ENCODE results near the gene DIAPH2. TPM values are rescaled to one million over a fixed set of nuclear protein-coding genes. Genes with fewer than 3 reads are reported as not detected.

The DIAPH2 gene
- total and polyA plus RNA-seq, 2 donors (not counting 1 experiment from before 2014, with no cell fraction given): 16.8 to 18.5 TPM

- TF ChIP-seq CTCF (conservative IDR thresholded peaks at IDR 0.05 in 1 of 2, IDR thresholded peaks at IDR 0.05 in 1 of 2; ENCODE audit: low read depth in 1 of 2, low read length in 2 of 2) (no peak), EZH2 (IDR thresholded peaks at IDR 0.05; ENCODE audit: low read length, missing control alignments) (no peak)
- no peak for DNase-seq (ENCODE audit: low read depth in 2 of 2)
- H3K79me2 ChIP-seq (ENCODE audit: control insufficient read depth, insufficient read depth, low read length): no peaks in the 10 kb centered on the region
- H3K9me3 ChIP-seq (ENCODE audit: control insufficient read depth, insufficient read depth, low read depth, low read length): no peaks in the 10 kb centered on the region
- H3K4me3 ChIP-seq (replicated peaks in 1 of 4; ENCODE audit: control extremely low read depth in 1 of 4, insufficient read depth in 1 of 4, low read depth in 3 of 4, low read length in 4 of 4): no peak overlapping the region
- no peak overlapping the region for H2AFZ ChIP-seq (ENCODE audit: low read length)
- no peaks in the 10 kb centered on the region for H3K27me3 ChIP-seq (ENCODE audit: control insufficient read depth, insufficient read depth, low read length)
- H4K20me1 ChIP-seq (ENCODE audit: control insufficient read depth, extremely low read depth, insufficient read depth, low read length): no peaks in the 10 kb centered on the region
- no peaks in the 10 kb centered on the region for H3K36me3 ChIP-seq (ENCODE audit: control insufficient read depth, insufficient read depth, low read length)
- no peak overlapping the region for H3K27ac ChIP-seq (ENCODE audit: insufficient read depth, low read length)
- no peak overlapping the region for H3K4me2 ChIP-seq (ENCODE audit: extremely low read depth, insufficient read depth, low read length)
- H3K4me1 ChIP-seq (ENCODE audit: control insufficient read depth, extremely low read depth, insufficient read depth, low read length): no peaks in the 10 kb centered on the region
- H3K9ac ChIP-seq (ENCODE audit: insufficient read depth, low read length): no peak overlapping the region
These were observed 136.3 kb downstream of the DIAPH2 start for GRCh38 chrX:96820935-96821334.

- Histone ChIP-seq H2AFZ (ENCODE audit: low read length) (no peak overlapping the region), H3K36me3 (ENCODE audit: control insufficient read depth, insufficient read depth, low read length) (no peaks in the 10 kb centered on the region), H3K4me2 (ENCODE audit: extremely low read depth, insufficient read depth, low read length) (no peak overlapping the region), H3K79me2 (ENCODE audit: control insufficient read depth, insufficient read depth, low read length) (no peaks in the 10 kb centered on the region), H4K20me1 (ENCODE audit: control insufficient read depth, extremely low read depth, insufficient read depth, low read length) (no peaks in the 10 kb centered on the region), H3K27ac (ENCODE audit: insufficient read depth, low read length) (no peak overlapping the region), H3K4me3 (replicated peaks in 1 of 4; ENCODE audit: control extremely low read depth in 1 of 4, insufficient read depth in 1 of 4, low read depth in 3 of 4, low read length in 4 of 4) (no peak overlapping the region), H3K9ac (ENCODE audit: insufficient read depth, low read length) (no peak overlapping the region), H3K9me3 (ENCODE audit: control insufficient read depth, insufficient read depth, low read depth, low read length) (no peaks in the 10 kb centered on the region), H3K4me1 (ENCODE audit: control insufficient read depth, extremely low read depth, insufficient read depth, low read length) (no peaks in the 10 kb centered on the region), H3K27me3 (ENCODE audit: control insufficient read depth, insufficient read depth, low read length) (no peaks in the 10 kb centered on the region)
- no peak for TF ChIP-seq EZH2 (IDR thresholded peaks at IDR 0.05; ENCODE audit: low read length, missing control alignments)
- TF ChIP-seq CTCF (conservative IDR thresholded peaks at IDR 0.05 in 1 of 2, IDR thresholded peaks at IDR 0.05 in 1 of 2; ENCODE audit: low read depth in 1 of 2, low read length in 2 of 2): no peak
- no peak for DNase-seq (ENCODE audit: low read depth in 2 of 2)
These were observed 139.5 kb downstream of the DIAPH2 start for GRCh38 chrX:96824166-96824565.

GRCh38 chrX:96833333-96833732, 148.7 kb downstream of the DIAPH2 start:
- no peak for DNase-seq (ENCODE audit: low read depth in 2 of 2)
- Histone ChIP-seq H4K20me1 (ENCODE audit: control insufficient read depth, extremely low read depth, insufficient read depth, low read length) (no peaks in the 10 kb centered on the region), H3K9me3 (ENCODE audit: control insufficient read depth, insufficient read depth, low read depth, low read length) (no peaks in the 10 kb centered on the region), H3K27ac (ENCODE audit: insufficient read depth, low read length) (no peak overlapping the region), H2AFZ (ENCODE audit: low read length) (no peak overlapping the region), H3K4me3 (replicated peaks in 1 of 4; ENCODE audit: control extremely low read depth in 1 of 4, insufficient read depth in 1 of 4, low read depth in 3 of 4, low read length in 4 of 4) (no peak overlapping the region), H3K36me3 (ENCODE audit: control insufficient read depth, insufficient read depth, low read length) (no peaks in the 10 kb centered on the region), H3K79me2 (ENCODE audit: control insufficient read depth, insufficient read depth, low read length) (no peaks in the 10 kb centered on the region), H3K9ac (ENCODE audit: insufficient read depth, low read length) (no peak overlapping the region), H3K27me3 (ENCODE audit: control insufficient read depth, insufficient read depth, low read length) (no peaks in the 10 kb centered on the region), H3K4me1 (ENCODE audit: control insufficient read depth, extremely low read depth, insufficient read depth, low read length) (no peaks in the 10 kb centered on the region), H3K4me2 (ENCODE audit: extremely low read depth, insufficient read depth, low read length) (no peak overlapping the region)
- no peak for TF ChIP-seq EZH2 (IDR thresholded peaks at IDR 0.05; ENCODE audit: low read length, missing control alignments)
- no peak for TF ChIP-seq CTCF (conservative IDR thresholded peaks at IDR 0.05 in 1 of 2, IDR thresholded peaks at IDR 0.05 in 1 of 2; ENCODE audit: low read depth in 1 of 2, low read length in 2 of 2)

Data from fibroblast of lung (primary cell).